ENCODE measurements around the gene GRM4.

Gene GRM4

GRCh38 chr6:34135541-34135940 is 10.3 kb downstream of the GRM4 start:
- Histone ChIP-seq H3K4me2 (ENCODE audit: low read length) (no peak overlapping the region), H3K9ac (ENCODE audit: low read length) (no peak overlapping the region), H3K79me2 (ENCODE audit: insufficient read depth, low read length) (no peaks in the 10 kb centered on the region), H3K27me3 (ENCODE audit: insufficient read depth, low read length) (no peaks in the 10 kb centered on the region; the same call in 1 of the 2 replicates), H3K4me3 (ENCODE audit: low read depth, low read length, poor library complexity, severe bottlenecking) (no peak overlapping the region), H3K36me3 (ENCODE audit: insufficient read depth, low read length) (no peaks in the 10 kb centered on the region), H2AFZ (ENCODE audit: low read length) (no peak overlapping the region), H3F3A (ENCODE audit: insufficient read depth, low read length) (no peaks in the 10 kb centered on the region), H3K9me2 (ENCODE audit: low read depth, low read length) (no peaks in the 10 kb centered on the region), H3K9me3 (ENCODE audit: low read length) (no peaks in the 10 kb centered on the region), H3K4me1 (ENCODE audit: insufficient read depth, low read length, severe bottlenecking) (no peaks in the 10 kb centered on the region), H3K27ac (ENCODE audit: low read depth, low read length, poor library complexity, severe bottlenecking) (no peak overlapping the region), H4K20me1 (ENCODE audit: insufficient read depth, low read length) (no peaks in the 10 kb centered on the region)
- no peak for TF ChIP-seq CTCF (IDR thresholded peaks at IDR 0.05; ENCODE audit: low read length)
- no peak for TF ChIP-seq EZH2 (IDR thresholded peaks at IDR 0.05; ENCODE audit: borderline replicate concordance, low read length)

- Histone ChIP-seq H2AFZ (ENCODE audit: low read length) (no peak overlapping the region), H3K9me2 (ENCODE audit: low read depth, low read length) (no peaks in the 10 kb centered on the region), H3K27me3 (ENCODE audit: insufficient read depth, low read length) (no peaks in the 10 kb centered on the region; the same call in 1 of the 2 replicates), H3K4me3 (ENCODE audit: low read depth, low read length, poor library complexity, severe bottlenecking) (no peak overlapping the region), H3K79me2 (ENCODE audit: insufficient read depth, low read length) (no peaks in the 10 kb centered on the region), H3K9me3 (ENCODE audit: low read length) (no peaks in the 10 kb centered on the region), H4K20me1 (ENCODE audit: insufficient read depth, low read length) (no peaks in the 10 kb centered on the region), H3K36me3 (ENCODE audit: insufficient read depth, low read length) (no peaks in the 10 kb centered on the region), H3K27ac (ENCODE audit: low read depth, low read length, poor library complexity, severe bottlenecking) (no peak overlapping the region), H3K4me1 (ENCODE audit: insufficient read depth, low read length, severe bottlenecking) (no peaks in the 10 kb centered on the region), H3K4me2 (ENCODE audit: low read length) (no peak overlapping the region), H3F3A (ENCODE audit: insufficient read depth, low read length) (no peaks in the 10 kb centered on the region), H3K9ac (ENCODE audit: low read length) (no peak overlapping the region)
- TF ChIP-seq EZH2 (IDR thresholded peaks at IDR 0.05; ENCODE audit: borderline replicate concordance, low read length) (no peak), CTCF (IDR thresholded peaks at IDR 0.05; ENCODE audit: low read length) (no peak)
Measured at GRCh38 chr6:34132486-34133185, 13.3 kb downstream of the GRM4 start.

- Histone ChIP-seq H3K9me3 (ENCODE audit: low read length) (no peaks in the 10 kb centered on the region), H3K4me3 (ENCODE audit: low read depth, low read length, poor library complexity, severe bottlenecking) (no peak overlapping the region), H3K27me3 (ENCODE audit: insufficient read depth, low read length) (no peaks in the 10 kb centered on the region; the same call in 1 of the 2 replicates), H3K27ac (ENCODE audit: low read depth, low read length, poor library complexity, severe bottlenecking) (no peak overlapping the region), H3K36me3 (ENCODE audit: insufficient read depth, low read length) (no peaks in the 10 kb centered on the region), H3K4me2 (ENCODE audit: low read length) (no peak overlapping the region), H3K9me2 (ENCODE audit: low read depth, low read length) (no peaks in the 10 kb centered on the region), H3K4me1 (ENCODE audit: insufficient read depth, low read length, severe bottlenecking) (no peaks in the 10 kb centered on the region), H4K20me1 (ENCODE audit: insufficient read depth, low read length) (no peaks in the 10 kb centered on the region), H3F3A (ENCODE audit: insufficient read depth, low read length) (no peaks in the 10 kb centered on the region), H3K79me2 (ENCODE audit: insufficient read depth, low read length) (no peaks in the 10 kb centered on the region), H3K9ac (ENCODE audit: low read length) (no peak overlapping the region), H2AFZ (ENCODE audit: low read length) (no peak overlapping the region)
- TF ChIP-seq EZH2 (IDR thresholded peaks at IDR 0.05; ENCODE audit: borderline replicate concordance, low read length) (no peak), CTCF (IDR thresholded peaks at IDR 0.05; ENCODE audit: low read length) (no peak)
Measured at GRCh38 chr6:34131326-34132290, 14.3 kb downstream of the GRM4 start.

All from OCI-LY1 (cell line).